ENCODE data around the gene ZNF407. TPM values are rescaled to one million over a fixed set of nuclear protein-coding genes. Genes with fewer than 3 reads are reported as not detected.

ZNF407 gene
- total and polyA plus RNA-seq, 2 of the 13 experiments (the other 11 are each of a cell fraction or from before 2014, with no cell fraction given), result 2.3 to 8.7 TPM

GRCh38 chr18:74957588-74958224 is 360.0 kb downstream of the ZNF407 start (continued):
- TF ChIP-seq ZNF598 (CRISPR knock-in tag; IDR thresholded peaks at IDR 0.05; ENCODE audit: borderline replicate concordance) (no peak), THAP11 (CRISPR knock-in tag; IDR thresholded peaks at IDR 0.05) (no peak), TRIM24 (CRISPR knock-in tag; IDR thresholded peaks at IDR 0.05) (no peak), KDM1A (CRISPR knock-in tag; IDR thresholded peaks at IDR 0.05) (no peak), ATF3 (CRISPR knock-in tag; IDR thresholded peaks at IDR 0.05) (no peak)

GRCh38 chr18:74959216-74959615 is 361.5 kb downstream of the ZNF407 start:
- Histone ChIP-seq H4K20me1 (ENCODE audit: insufficient read depth, low read length) (no peaks in the 10 kb centered on the region), H3K4me2 (ENCODE audit: low read depth, low read length) (no peak overlapping the region), H3K27me3 (ENCODE audit: control insufficient read depth in 1 of 2, insufficient read depth in 2 of 2, low read length in 2 of 2) (no peaks in the 10 kb centered on the region), H2AFZ (ENCODE audit: low read length) (no peak overlapping the region), H3K36me3 (replicated peaks in 1 of 2; ENCODE audit: control insufficient read depth in 1 of 2, insufficient read depth in 2 of 2, low read length in 2 of 2) (no peaks in the 10 kb centered on the region; a peak in 1 of 5 replicates), H3K4me3 (replicated peaks in 1 of 3; ENCODE audit: insufficient read depth in 1 of 3, low read depth in 2 of 3, low read length in 3 of 3) (no peak overlapping the region), H3K4me1 (ENCODE audit: insufficient read depth, low read length) (no peaks in the 10 kb centered on the region), H3K27ac (ENCODE audit: extremely low read length, insufficient read depth, low read length) (no peak overlapping the region), H3K9ac (ENCODE audit: insufficient read depth, low read depth, low read length) (no peak overlapping the region), H3K79me2 (ENCODE audit: insufficient read depth, low read length) (no peaks in the 10 kb centered on the region), H3K9me3 (ENCODE audit: low read length) (no peaks in the 10 kb centered on the region)
- in situ Hi-C loops (cut with HindIII; ENCODE audit: extremely low pct_ligation_motif_present, low pct_unique_long_range_greater_than_20kb), result no loop called here
- 85% methylated on average over 3 of the region's 3 CpGs for WGBS (ENCODE audit: low lambda C conversion rate)
- intact Hi-C loops (cut with micrococcal nuclease; ENCODE audit: unreplicated experiment), result no loop called here
- DNase-seq (ENCODE audit: low spot score) (no peak), FAIRE-seq (no peak), ATAC-seq (no peak)
- ChIA-PET POLR2A (no interaction called here), CTCF (ENCODE audit: low intra/inter-chr PET ratio, low total read pairs) (no interaction called here)
- TF ChIP-seq TAF1 (CRISPR knock-in tag; IDR thresholded peaks at IDR 0.05) (no peak), ZNF329 (CRISPR knock-in tag; IDR thresholded peaks at IDR 0.05; ENCODE audit: low read depth) (no peak), SIX1 (CRISPR knock-in tag; IDR thresholded peaks at IDR 0.05; ENCODE audit: borderline replicate concordance) (no peak), MBNL3 (CRISPR knock-in tag; conservative IDR thresholded peaks at IDR 0.05) (no peak), ZNF496 (CRISPR knock-in tag; IDR thresholded peaks at IDR 0.05; ENCODE audit: insufficient replicate concordance) (no peak), ZFP37 (CRISPR knock-in tag; IDR thresholded peaks at IDR 0.05; ENCODE audit: borderline replicate concordance) (no peak), ZBTB38 (CRISPR knock-in tag; IDR thresholded peaks at IDR 0.05) (no peak), CCAR2 (optimal IDR thresholded peaks at IDR 0.05; ENCODE audit: low read depth, low read length) (no peak), JUND (CRISPR knock-in tag; IDR thresholded peaks at IDR 0.05) (no peak), ZNF367 (CRISPR knock-in tag; IDR thresholded peaks at IDR 0.05; ENCODE audit: borderline replicate concordance) (no peak), RBM39 (IDR thresholded peaks at IDR 0.05; ENCODE audit: low read depth, low read length, poor library complexity, severe bottlenecking) (no peak), ZNF761 (CRISPR knock-in tag; conservative IDR thresholded peaks at IDR 0.05) (no peak), SP1 (IDR thresholded peaks at IDR 0.05) (no peak), SP1 (CRISPR knock-in tag; IDR thresholded peaks at IDR 0.05) (no peak)
- no TSS peak for BruUV-seq (replicated peaks)
